ENCODE results near the gene CDK18.

Gene CDK18

DNA sequence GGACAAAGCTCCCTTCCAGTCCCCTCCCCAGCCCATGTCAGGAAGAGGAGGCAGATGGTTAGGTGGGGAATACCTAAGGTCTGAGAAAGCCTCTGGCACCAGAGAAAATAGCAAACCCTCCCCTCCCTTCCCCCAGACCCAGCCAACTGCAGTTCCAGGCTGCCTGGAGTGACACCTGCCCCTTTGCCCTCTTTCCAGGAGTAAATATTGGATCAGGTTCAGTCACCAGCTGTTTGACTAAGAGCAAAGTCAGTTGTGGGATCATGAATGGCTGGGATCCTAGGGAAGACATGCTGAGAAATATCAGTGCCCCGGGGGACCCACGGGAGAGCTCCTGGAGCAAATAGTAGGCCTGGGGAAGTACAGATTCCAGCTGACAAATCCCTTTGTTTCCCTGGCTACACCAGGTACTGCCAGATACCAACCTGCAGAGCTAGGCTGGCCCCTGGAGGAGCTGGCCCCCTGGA, 12.2 kb upstream of the CDK18 start:
- TF ChIP-seq SUZ12 (IDR thresholded peaks at IDR 0.05; ENCODE audit: extremely low read depth, insufficient read depth, insufficient read length) (no peak), YY1 (IDR thresholded peaks at IDR 0.05; ENCODE audit: insufficient read depth, insufficient read length) (no peak), ZNF274 (IDR thresholded peaks at IDR 0.05; ENCODE audit: low read depth, low read length) (no peak)
- Histone ChIP-seq H3K27me3 (ENCODE audit: insufficient read depth, insufficient read length) (no peaks in the 10 kb centered on the region), H3K36me3 (ENCODE audit: insufficient read depth, insufficient read length, low read length) (no peaks in the 10 kb centered on the region), H3K9me3 (ENCODE audit: insufficient read depth, low read length) (no peaks in the 10 kb centered on the region), H3K4me3 (ENCODE audit: insufficient read length, low read depth) (no peak overlapping the region), H3K4me1 (ENCODE audit: insufficient read depth, insufficient read length) (peaks cover 31% of the 10 kb centered on the region), H3K9ac (ENCODE audit: insufficient read length, low read depth) (no peak overlapping the region)
- no peak for DNase-seq (ENCODE audit: low read depth, low spot score)

GRCh38 chr1:205492774-205493173, 11.7 kb upstream of the CDK18 start:
- H3K4me1 ChIP-seq (ENCODE audit: insufficient read depth, insufficient read length) = peaks cover 31% of the 10 kb centered on the region
- H3K4me3 ChIP-seq (ENCODE audit: insufficient read length, low read depth) = no peak overlapping the region
- TF ChIP-seq ZNF274 (IDR thresholded peaks at IDR 0.05; ENCODE audit: low read depth, low read length) = no peak
- TF ChIP-seq SUZ12 (IDR thresholded peaks at IDR 0.05; ENCODE audit: extremely low read depth, insufficient read depth, insufficient read length) = no peak
- TF ChIP-seq YY1 (IDR thresholded peaks at IDR 0.05; ENCODE audit: insufficient read depth, insufficient read length) = no peak
- H3K36me3 ChIP-seq (ENCODE audit: insufficient read depth, insufficient read length, low read length) = no peaks in the 10 kb centered on the region
- DNase-seq (ENCODE audit: low read depth, low spot score) = no peak
- peak overlapping the region; percentile 29 for H3K9ac ChIP-seq (ENCODE audit: insufficient read length, low read depth)
- H3K9me3 ChIP-seq (ENCODE audit: insufficient read depth, low read length) = no peaks in the 10 kb centered on the region
- H3K27me3 ChIP-seq (ENCODE audit: insufficient read depth, insufficient read length) = no peaks in the 10 kb centered on the region

DNA sequence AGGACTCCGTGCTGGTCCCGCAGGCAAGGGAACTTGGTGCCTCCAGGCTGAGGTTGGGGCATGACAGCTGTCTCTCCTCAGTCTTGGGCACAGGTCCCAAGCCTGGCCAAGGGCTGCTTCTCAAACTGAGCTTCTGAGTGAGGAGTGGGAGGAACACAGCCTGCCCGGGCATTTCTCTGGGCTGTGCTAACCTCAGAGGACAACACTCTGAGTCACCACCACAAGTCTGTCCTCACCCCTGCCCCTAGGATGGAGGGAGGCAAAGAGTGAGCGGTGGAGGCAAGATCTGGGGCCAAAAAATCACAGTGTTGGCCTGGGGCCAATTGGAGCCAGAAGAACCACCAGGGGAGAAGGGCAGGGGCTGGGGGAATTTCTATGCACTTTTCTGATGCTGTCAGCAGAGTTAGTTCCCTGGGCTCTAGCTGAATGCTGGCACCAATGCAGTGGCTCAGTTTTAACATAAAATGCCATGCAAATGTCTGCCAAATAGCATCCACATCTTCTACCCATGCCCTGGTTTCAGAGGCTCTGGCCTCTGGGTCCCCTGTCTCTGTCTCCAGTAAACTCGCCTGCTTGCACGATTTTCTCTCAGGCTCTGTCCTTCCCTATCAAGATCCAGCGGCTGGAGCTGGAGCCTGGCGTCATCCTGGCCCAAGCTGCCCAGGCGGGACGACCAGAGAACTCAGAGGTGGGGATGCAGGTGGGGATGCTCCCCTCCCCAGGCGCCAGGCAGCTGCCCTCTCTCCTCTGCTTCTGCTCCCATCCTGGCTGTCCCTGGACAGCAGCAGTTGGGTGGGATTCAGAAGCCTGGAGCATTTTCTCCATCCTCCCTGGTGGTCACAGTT, 11.0 kb upstream of the CDK18 start:
- Histone ChIP-seq H3K4me1 (ENCODE audit: insufficient read depth, insufficient read length) (peaks cover 31% of the 10 kb centered on the region), H3K36me3 (ENCODE audit: insufficient read depth, insufficient read length, low read length) (no peaks in the 10 kb centered on the region), H3K4me3 (ENCODE audit: insufficient read length, low read depth) (no peak overlapping the region), H3K9me3 (ENCODE audit: insufficient read depth, low read length) (no peaks in the 10 kb centered on the region), H3K27me3 (ENCODE audit: insufficient read depth, insufficient read length) (no peaks in the 10 kb centered on the region), H3K9ac (ENCODE audit: insufficient read length, low read depth) (peak overlapping the region; percentile 29)
- no peak for TF ChIP-seq SUZ12 (IDR thresholded peaks at IDR 0.05; ENCODE audit: extremely low read depth, insufficient read depth, insufficient read length)
- no peak for TF ChIP-seq ZNF274 (IDR thresholded peaks at IDR 0.05; ENCODE audit: low read depth, low read length)
- TF ChIP-seq YY1 (IDR thresholded peaks at IDR 0.05; ENCODE audit: insufficient read depth, insufficient read length) = no peak
- no peak for DNase-seq (ENCODE audit: low read depth, low spot score)

DNA sequence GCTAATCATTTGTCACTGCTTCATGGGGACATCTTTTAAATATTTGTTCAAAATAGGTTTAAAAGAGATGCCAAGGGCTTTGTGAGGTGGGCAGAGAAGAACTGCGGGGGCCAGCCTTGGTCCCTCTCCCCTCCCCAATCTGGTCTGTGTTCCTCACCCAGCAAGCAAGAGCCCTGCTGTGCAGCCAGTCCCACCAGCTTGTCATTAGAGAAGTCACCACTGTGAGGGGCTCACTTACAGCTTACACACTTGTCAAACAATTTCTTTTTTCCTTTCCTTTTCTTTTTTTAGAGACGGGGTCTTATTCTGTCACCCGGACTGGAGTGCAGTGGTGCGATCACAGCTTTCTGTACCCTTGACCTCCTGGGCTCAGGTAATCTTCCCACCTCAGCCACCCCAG, 10.4 kb upstream of the CDK18 start:
- no peak overlapping the region for H3K9ac ChIP-seq (ENCODE audit: insufficient read length, low read depth)
- H3K36me3 ChIP-seq (ENCODE audit: insufficient read depth, insufficient read length, low read length) = no peaks in the 10 kb centered on the region
- no peaks in the 10 kb centered on the region for H3K27me3 ChIP-seq (ENCODE audit: insufficient read depth, insufficient read length)
- no peaks in the 10 kb centered on the region for H3K9me3 ChIP-seq (ENCODE audit: insufficient read depth, low read length)
- TF ChIP-seq ZNF274 (IDR thresholded peaks at IDR 0.05; ENCODE audit: low read depth, low read length) = no peak
- no peak for TF ChIP-seq SUZ12 (IDR thresholded peaks at IDR 0.05; ENCODE audit: extremely low read depth, insufficient read depth, insufficient read length)
- no peak for TF ChIP-seq YY1 (IDR thresholded peaks at IDR 0.05; ENCODE audit: insufficient read depth, insufficient read length)
- peaks cover 31% of the 10 kb centered on the region for H3K4me1 ChIP-seq (ENCODE audit: insufficient read depth, insufficient read length)
- DNase-seq (ENCODE audit: low read depth, low spot score) = no peak
- H3K4me3 ChIP-seq (ENCODE audit: insufficient read length, low read depth) = no peak overlapping the region

DNA sequence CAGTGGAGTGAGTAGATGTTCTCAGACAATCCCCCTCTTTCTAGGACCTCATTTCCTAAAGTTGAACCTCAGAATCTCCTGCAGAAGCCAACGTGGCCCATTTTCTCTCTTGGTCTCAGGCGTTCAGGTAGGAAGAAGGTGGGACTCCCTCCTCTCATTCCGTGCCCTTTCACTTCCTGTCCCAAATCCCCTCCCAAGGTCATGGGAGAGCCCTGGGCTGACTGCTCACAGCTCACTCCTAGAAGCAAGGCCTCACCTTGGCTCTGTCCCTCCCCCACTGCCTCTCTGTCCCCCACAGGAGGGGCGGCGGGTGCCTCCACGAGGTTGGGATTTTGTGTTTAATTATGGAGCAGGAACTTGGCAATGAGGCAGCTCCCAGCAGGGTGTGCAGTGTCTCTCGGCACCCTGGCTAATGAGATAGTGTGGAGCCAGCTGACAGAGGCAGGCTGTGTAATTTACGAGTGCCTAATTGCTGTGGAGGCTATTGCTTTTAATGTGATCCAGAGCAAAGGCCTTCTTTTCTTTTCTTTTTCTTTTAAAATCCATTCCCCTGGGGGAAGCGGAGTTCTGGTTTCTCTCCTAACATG, 9.1 kb upstream of the CDK18 start:
- Histone ChIP-seq H3K4me3 (ENCODE audit: insufficient read length, low read depth) (no peak overlapping the region), H3K27me3 (ENCODE audit: insufficient read depth, insufficient read length) (no peaks in the 10 kb centered on the region), H3K4me1 (ENCODE audit: insufficient read depth, insufficient read length) (peaks cover 31% of the 10 kb centered on the region), H3K36me3 (ENCODE audit: insufficient read depth, insufficient read length, low read length) (no peaks in the 10 kb centered on the region), H3K9me3 (ENCODE audit: insufficient read depth, low read length) (no peaks in the 10 kb centered on the region), H3K9ac (ENCODE audit: insufficient read length, low read depth) (peak overlapping the region; percentile 22)
- DNase-seq (ENCODE audit: low read depth, low spot score) = no peak
- TF ChIP-seq ZNF274 (IDR thresholded peaks at IDR 0.05; ENCODE audit: low read depth, low read length) (no peak), YY1 (IDR thresholded peaks at IDR 0.05; ENCODE audit: insufficient read depth, insufficient read length) (no peak), SUZ12 (IDR thresholded peaks at IDR 0.05; ENCODE audit: extremely low read depth, insufficient read depth, insufficient read length) (no peak)

- DNase-seq (ENCODE audit: low read depth, low spot score) = no peak
- TF ChIP-seq SUZ12 (IDR thresholded peaks at IDR 0.05; ENCODE audit: extremely low read depth, insufficient read depth, insufficient read length) (no peak), YY1 (IDR thresholded peaks at IDR 0.05; ENCODE audit: insufficient read depth, insufficient read length) (no peak), ZNF274 (IDR thresholded peaks at IDR 0.05; ENCODE audit: low read depth, low read length) (no peak)
- peaks cover 28% of the 10 kb centered on the region for H3K4me1 ChIP-seq (ENCODE audit: insufficient read depth, insufficient read length)
These were observed 7.8 kb upstream of the CDK18 start for GRCh38 chr1:205496661-205497060.

GRCh38 chr1:205497351-205497750, 7.1 kb upstream of the CDK18 start:
- H3K4me1 ChIP-seq (ENCODE audit: insufficient read depth, insufficient read length) = peaks cover 23% of the 10 kb centered on the region
- no peaks in the 10 kb centered on the region for H3K27me3 ChIP-seq (ENCODE audit: insufficient read depth, insufficient read length)
- TF ChIP-seq ZNF274 (IDR thresholded peaks at IDR 0.05; ENCODE audit: low read depth, low read length) (no peak), YY1 (IDR thresholded peaks at IDR 0.05; ENCODE audit: insufficient read depth, insufficient read length) (no peak), SUZ12 (IDR thresholded peaks at IDR 0.05; ENCODE audit: extremely low read depth, insufficient read depth, insufficient read length) (no peak)
- no peaks in the 10 kb centered on the region for H3K9me3 ChIP-seq (ENCODE audit: insufficient read depth, low read length)
- no peak overlapping the region for H3K9ac ChIP-seq (ENCODE audit: insufficient read length, low read depth)
- DNase-seq (ENCODE audit: low read depth, low spot score) = no peak
- no peaks in the 10 kb centered on the region for H3K36me3 ChIP-seq (ENCODE audit: insufficient read depth, insufficient read length, low read length)
- H3K4me3 ChIP-seq (ENCODE audit: insufficient read length, low read depth) = no peak overlapping the region

More at GRCh38 chr1:205496661-205497060, 7.8 kb upstream of the CDK18 start:
- Histone ChIP-seq H3K27me3 (ENCODE audit: insufficient read depth, insufficient read length) (no peaks in the 10 kb centered on the region), H3K4me3 (ENCODE audit: insufficient read length, low read depth) (no peak overlapping the region), H3K9me3 (ENCODE audit: insufficient read depth, low read length) (no peaks in the 10 kb centered on the region), H3K36me3 (ENCODE audit: insufficient read depth, insufficient read length, low read length) (no peaks in the 10 kb centered on the region), H3K9ac (ENCODE audit: insufficient read length, low read depth) (no peak overlapping the region)

All from NT2/D1 (cell line).